OCI-LY7 (cell line): ENCODE data around the gene GATA2. TPM values are rescaled to one million over a fixed set of nuclear protein-coding genes. Genes with fewer than 3 reads are reported as not detected.

Experiments
- BruUV-seq: library from RNA; stranded (reverse); fragments of 400-500 nt; replicated peaks from 2 replicates; lab custom pipeline; 2021; lab: Mats Ljungman, UMichigan
- CTCF ChIA-PET: fragments of 300-600 bp; sonication (Branson Sonifier 250); formaldehyde crosslinking; loops from one replicate; lab custom pipeline; 2022; ENCODE audit warnings: antibody characterized with exemption; ENCODE audit not compliant: unreplicated experiment; lab: Charles Lee
- POLR2A ChIA-PET: fragments of 300-600 bp; sonication (Branson Sonifier 250); formaldehyde crosslinking; loops from one replicate; lab custom pipeline; 2022; ENCODE audit warnings: antibody characterized with exemption; lab: Charles Lee
- DNase-seq: peaks from one replicate; pipeline ENCODE4 v3.0.0-alpha.2; 2015; ENCODE audit warnings: low spot score
- H2AFZ ChIP-seq: fragments of 200-600 bp; sonication (generic), shearing (Covaris generic); 2 replicates; pipeline ENCODE4 v1.6.1; 2014; ENCODE audit warnings: mild to moderate bottlenecking, antibody characterized with exemption, low read length, moderate library complexity
- H3K27ac ChIP-seq: fragments of 200-600 bp; sonication (generic); 2 replicates; pipeline ENCODE4 v1.5.1; 2014; ENCODE audit warnings: mixed run types, low read depth, mild to moderate bottlenecking, moderate library complexity, low read length, inconsistent platforms; ENCODE audit not compliant: poor library complexity, severe bottlenecking
- H3K36me3 ChIP-seq: fragments of 200-600 bp; sonication (generic); 2 replicates; pipeline ENCODE4 v1.6.1; 2014; ENCODE audit warnings: mild to moderate bottlenecking, antibody characterized with exemption, low read length, moderate library complexity, mixed read lengths; ENCODE audit not compliant: insufficient read depth
- H3K4me1 ChIP-seq: fragments of 200-600 bp; sonication (generic); 2 replicates; pipeline ENCODE4 v1.5.1; 2014; ENCODE audit warnings: mild to moderate bottlenecking, low read length; ENCODE audit not compliant: insufficient read depth, poor library complexity, severe bottlenecking
- H3K4me2 ChIP-seq: fragments of 200-600 bp; sonication (generic); 2 replicates; pipeline ENCODE4 v1.6.1; 2014; ENCODE audit warnings: mild to moderate bottlenecking, low read length
- H3K4me3 ChIP-seq: fragments of 200-600 bp; sonication (generic); 2 replicates; pipeline ENCODE4 v1.5.1; 2014; ENCODE audit warnings: mild to moderate bottlenecking, low read depth, low read length; ENCODE audit not compliant: poor library complexity, severe bottlenecking
- H3K79me2 ChIP-seq: fragments of 200-600 bp; sonication (generic); 2 replicates; pipeline ENCODE4 v1.6.1; 2016; ENCODE audit warnings: low read depth, mild to moderate bottlenecking, low read length, moderate library complexity, mixed read lengths; ENCODE audit not compliant: insufficient read depth
- H3K9me2 ChIP-seq: fragments of 200-600 bp; sonication (generic); 2 replicates; pipeline ENCODE4 v1.6.1; 2016; ENCODE audit warnings: mild to moderate bottlenecking, low read length, mixed read lengths; ENCODE audit not compliant: insufficient read depth
- H3K9me3 ChIP-seq: fragments of 200-600 bp; sonication (generic); 2 replicates; pipeline ENCODE4 v1.6.1; 2014; ENCODE audit warnings: mild to moderate bottlenecking, mixed run types, low read length, mixed read lengths
- H4K20me1 ChIP-seq: fragments of 200-600 bp; sonication (generic); 2 replicates; pipeline ENCODE4 v1.6.1; 2014; ENCODE audit warnings: mild to moderate bottlenecking, antibody characterized with exemption, low read length, moderate library complexity, mixed read lengths; ENCODE audit not compliant: insufficient read depth
- EZH2phosphoT487 ChIP-seq: fragments of 200-600 bp; sonication (generic); IDR thresholded peaks from 2 replicates; pipeline ENCODE4 v1.6.1; 2018; ENCODE audit warnings: low read depth, borderline replicate concordance, mild to moderate bottlenecking, mixed run types, antibody characterized with exemption, low read length, moderate library complexity, mixed read lengths
- intact Hi-C: fragments of 100-400 bp; cut with micrococcal nuclease; formaldehyde crosslinking; loops from one replicate; pipeline ENCODE4 v1.10.0; 2022; ENCODE audit not compliant: unreplicated experiment
- total RNA-seq, 2 experiments: library from RNA; depleted of rRNA in 1 of 2; stranded (reverse); fragments of >200 nt in 1 of 2; shearing (Covaris generic) in 1 of 2; gene quantifications; 2 replicates each; pipeline ENCODE4 v1.2.3, GENCODE V29; 2014 to 2022
- TF ChIP-seq, protein P1 (sequence below): fragments of 200-600 bp; sonication (generic); conservative IDR thresholded peaks from 2 replicates; pipeline ENCODE4 v1.5.1; 2014; ENCODE audit warnings: mild to moderate bottlenecking, antibody characterized with exemption, low read length, moderate library complexity, mixed read lengths

The GATA2 gene
- total RNA-seq, 2 experiments from 2014 or later: not detected

- no peak overlapping the region for H3K4me2 ChIP-seq
- no peaks in the 10 kb centered on the region for H3K4me1 ChIP-seq
- no peak for DNase-seq
- POLR2A ChIA-PET: no interaction called here
- no peaks in the 10 kb centered on the region for H3K79me2 ChIP-seq
- H3K36me3 ChIP-seq: no peaks in the 10 kb centered on the region
- no peaks in the 10 kb centered on the region for H4K20me1 ChIP-seq
- no peaks in the 10 kb centered on the region for H3K9me2 ChIP-seq
- intact Hi-C loops: no loop called here
- H3K4me3 ChIP-seq: no peak overlapping the region
- H3K27ac ChIP-seq: no peak overlapping the region
- no TSS peak for BruUV-seq
- TF ChIP-seq, protein P1, sequence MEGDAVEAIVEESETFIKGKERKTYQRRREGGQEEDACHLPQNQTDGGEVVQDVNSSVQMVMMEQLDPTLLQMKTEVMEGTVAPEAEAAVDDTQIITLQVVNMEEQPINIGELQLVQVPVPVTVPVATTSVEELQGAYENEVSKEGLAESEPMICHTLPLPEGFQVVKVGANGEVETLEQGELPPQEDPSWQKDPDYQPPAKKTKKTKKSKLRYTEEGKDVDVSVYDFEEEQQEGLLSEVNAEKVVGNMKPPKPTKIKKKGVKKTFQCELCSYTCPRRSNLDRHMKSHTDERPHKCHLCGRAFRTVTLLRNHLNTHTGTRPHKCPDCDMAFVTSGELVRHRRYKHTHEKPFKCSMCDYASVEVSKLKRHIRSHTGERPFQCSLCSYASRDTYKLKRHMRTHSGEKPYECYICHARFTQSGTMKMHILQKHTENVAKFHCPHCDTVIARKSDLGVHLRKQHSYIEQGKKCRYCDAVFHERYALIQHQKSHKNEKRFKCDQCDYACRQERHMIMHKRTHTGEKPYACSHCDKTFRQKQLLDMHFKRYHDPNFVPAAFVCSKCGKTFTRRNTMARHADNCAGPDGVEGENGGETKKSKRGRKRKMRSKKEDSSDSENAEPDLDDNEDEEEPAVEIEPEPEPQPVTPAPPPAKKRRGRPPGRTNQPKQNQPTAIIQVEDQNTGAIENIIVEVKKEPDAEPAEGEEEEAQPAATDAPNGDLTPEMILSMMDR: no peak
- TF ChIP-seq EZH2phosphoT487: no peak
- CTCF ChIA-PET: no interaction called here
- H2AFZ ChIP-seq: no peak overlapping the region
- no peaks in the 10 kb centered on the region for H3K9me3 ChIP-seq
Observed at GRCh38 chr3:128480717-128481437, 12.1 kb downstream of the GATA2 start.

GRCh38 chr3:128480278-128480677 is 12.7 kb downstream of the GATA2 start:
- no peak for DNase-seq
- intact Hi-C loops: no loop called here
- no peaks in the 10 kb centered on the region for H3K36me3 ChIP-seq
- H3K79me2 ChIP-seq: no peaks in the 10 kb centered on the region
- H4K20me1 ChIP-seq: no peaks in the 10 kb centered on the region
- no peak overlapping the region for H2AFZ ChIP-seq
- no peaks in the 10 kb centered on the region for H3K4me1 ChIP-seq
- ChIA-PET POLR2A (no interaction called here), CTCF (no interaction called here)
- BruUV-seq: no TSS peak
- H3K4me3 ChIP-seq: no peak overlapping the region
- H3K27ac ChIP-seq: no peak overlapping the region
- TF ChIP-seq, protein P1: no peak
- no peak for TF ChIP-seq EZH2phosphoT487
- H3K9me3 ChIP-seq: no peaks in the 10 kb centered on the region
- no peaks in the 10 kb centered on the region for H3K9me2 ChIP-seq
- H3K4me2 ChIP-seq: no peak overlapping the region

DNA sequence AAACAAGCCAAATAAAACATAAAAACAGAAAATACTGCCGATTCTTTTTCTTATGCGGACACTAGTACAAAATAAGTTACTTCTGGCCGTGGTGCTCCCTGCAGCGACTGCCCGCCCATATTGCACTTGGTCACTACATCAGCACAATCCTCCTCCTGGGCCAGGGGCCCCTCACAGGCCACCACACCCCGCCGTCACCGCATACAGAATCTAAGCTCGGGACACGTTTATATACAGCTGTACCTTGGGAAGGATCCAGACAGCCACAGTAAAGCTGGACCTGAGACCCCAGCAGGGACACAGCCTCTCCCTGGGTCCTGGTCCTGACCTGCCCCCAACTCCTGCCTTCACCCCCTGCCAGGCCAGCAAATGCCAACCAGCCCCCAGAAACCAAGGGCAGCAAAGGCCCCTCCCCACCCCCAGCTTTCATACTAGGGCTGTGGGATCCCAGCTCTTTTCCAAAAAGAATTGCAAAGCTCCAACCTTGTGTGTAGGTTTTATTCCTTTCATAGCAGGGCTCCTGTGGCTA is 13.4 kb downstream of the GATA2 start:
- H3K36me3 ChIP-seq: no peaks in the 10 kb centered on the region
- no peaks in the 10 kb centered on the region for H3K9me2 ChIP-seq
- H2AFZ ChIP-seq: no peak overlapping the region
- ChIA-PET CTCF (no interaction called here), POLR2A (no interaction called here)
- H3K79me2 ChIP-seq: no peaks in the 10 kb centered on the region
- H3K9me3 ChIP-seq: no peaks in the 10 kb centered on the region
- intact Hi-C loops: no loop called here
- no peak for DNase-seq
- H3K4me2 ChIP-seq: no peak overlapping the region
- no peak overlapping the region for H3K4me3 ChIP-seq
- TF ChIP-seq, protein P1: no peak
- H4K20me1 ChIP-seq: no peaks in the 10 kb centered on the region
- BruUV-seq: no TSS peak
- no peaks in the 10 kb centered on the region for H3K4me1 ChIP-seq
- H3K27ac ChIP-seq: no peak overlapping the region
